Left hindlimb (tissue), 1 donor: ENCODE data around the gene PRIM1.
"Not testable (repeated sequence)": the region's sequence is repeated elsewhere in the genome, so short reads cannot be mapped to it uniquely, and the experiment has no call there.

Source experiments
- DNase-seq: peaks from one replicate; pipeline ENCODE4 v3.0.0-alpha.2; 2018

Gene PRIM1

GRCh38 chr12:56716458-56716857 is 35.7 kb downstream of the PRIM1 start:
- DNase-seq: no peak

- DNase-seq: no peak
Measured at GRCh38 chr12:56715798-56716197, 36.3 kb downstream of the PRIM1 start.

- DNase-seq: no peak
Measured at GRCh38 chr12:56714431-56714929, 37.6 kb downstream of the PRIM1 start.

GRCh38 chr12:56713345-56713744 is 38.8 kb downstream of the PRIM1 start:
- DNase-seq: no peak

- no peak for DNase-seq
Measured at GRCh38 chr12:56709759-56710376, 42.3 kb downstream of the PRIM1 start.

- not testable (repeated sequence) for DNase-seq
Measured at GRCh38 chr12:56704522-56704921, 47.6 kb downstream of the PRIM1 start.

DNA sequence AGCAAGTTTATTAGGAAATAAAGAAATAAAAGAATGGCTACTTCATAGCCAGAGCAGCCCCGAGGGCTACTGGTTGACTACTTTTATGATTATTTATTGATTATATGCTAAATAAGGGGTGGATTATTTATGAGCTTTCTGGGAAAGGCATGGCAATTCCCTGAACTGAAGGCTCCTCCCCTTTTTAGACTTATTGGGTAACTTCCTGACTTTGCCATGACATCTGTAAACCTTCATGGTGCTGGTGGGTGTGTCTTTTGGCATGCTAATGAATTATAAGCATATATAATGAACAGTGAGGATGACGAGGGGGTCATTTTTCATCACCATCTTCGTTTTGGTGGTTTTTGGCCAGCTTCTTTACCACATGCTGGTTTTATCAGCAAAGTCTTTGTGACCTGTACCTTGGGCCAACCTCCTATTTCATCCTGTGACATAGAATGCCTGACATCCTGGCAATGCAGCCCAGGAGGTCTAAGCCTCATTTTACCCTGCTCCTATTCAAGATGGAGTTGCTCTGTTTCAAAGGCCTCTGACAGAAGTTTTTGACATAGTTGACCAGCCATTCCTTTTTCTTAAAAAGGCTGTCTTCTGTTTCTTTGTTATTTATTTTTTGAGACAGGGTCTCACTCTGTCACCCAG is 53.0 kb downstream of the PRIM1 start:
- DNase-seq: no peak

GRCh38 chr12:56695327-56696101 is 56.6 kb downstream of the PRIM1 start:
- no peak for DNase-seq

DNA sequence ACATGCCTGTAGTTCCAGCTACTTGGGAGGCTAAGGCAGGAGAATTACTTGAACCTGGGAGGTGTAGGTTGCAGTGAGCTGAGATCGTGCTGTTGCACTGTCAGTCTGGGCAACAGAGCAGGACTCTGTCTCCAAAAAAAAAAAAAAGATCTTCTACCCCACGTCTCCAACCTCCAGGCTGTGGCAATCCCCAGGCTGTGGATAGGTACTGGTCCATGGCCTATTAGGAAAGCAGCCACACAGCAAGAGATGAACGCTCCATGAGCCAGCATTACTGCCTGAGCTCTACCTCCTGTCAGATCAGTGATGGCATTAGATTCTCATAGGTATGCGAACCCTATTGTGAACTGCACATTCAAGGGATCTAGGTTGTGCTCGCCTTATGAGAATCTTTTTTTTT is 58.0 kb downstream of the PRIM1 start:
- DNase-seq: no peak

- DNase-seq: no peak
Measured at GRCh38 chr12:56688846-56689109, 63.3 kb downstream of the PRIM1 start.

GRCh38 chr12:56688129-56688845 is 63.8 kb downstream of the PRIM1 start, which contains the start of gene PTGES3:
TSS of gene PTGES3 (minus strand) at chr12:56688284. CDS start at chr12:56687999, 285 bp downstream.
- peak; percentile 99 for DNase-seq

DNA sequence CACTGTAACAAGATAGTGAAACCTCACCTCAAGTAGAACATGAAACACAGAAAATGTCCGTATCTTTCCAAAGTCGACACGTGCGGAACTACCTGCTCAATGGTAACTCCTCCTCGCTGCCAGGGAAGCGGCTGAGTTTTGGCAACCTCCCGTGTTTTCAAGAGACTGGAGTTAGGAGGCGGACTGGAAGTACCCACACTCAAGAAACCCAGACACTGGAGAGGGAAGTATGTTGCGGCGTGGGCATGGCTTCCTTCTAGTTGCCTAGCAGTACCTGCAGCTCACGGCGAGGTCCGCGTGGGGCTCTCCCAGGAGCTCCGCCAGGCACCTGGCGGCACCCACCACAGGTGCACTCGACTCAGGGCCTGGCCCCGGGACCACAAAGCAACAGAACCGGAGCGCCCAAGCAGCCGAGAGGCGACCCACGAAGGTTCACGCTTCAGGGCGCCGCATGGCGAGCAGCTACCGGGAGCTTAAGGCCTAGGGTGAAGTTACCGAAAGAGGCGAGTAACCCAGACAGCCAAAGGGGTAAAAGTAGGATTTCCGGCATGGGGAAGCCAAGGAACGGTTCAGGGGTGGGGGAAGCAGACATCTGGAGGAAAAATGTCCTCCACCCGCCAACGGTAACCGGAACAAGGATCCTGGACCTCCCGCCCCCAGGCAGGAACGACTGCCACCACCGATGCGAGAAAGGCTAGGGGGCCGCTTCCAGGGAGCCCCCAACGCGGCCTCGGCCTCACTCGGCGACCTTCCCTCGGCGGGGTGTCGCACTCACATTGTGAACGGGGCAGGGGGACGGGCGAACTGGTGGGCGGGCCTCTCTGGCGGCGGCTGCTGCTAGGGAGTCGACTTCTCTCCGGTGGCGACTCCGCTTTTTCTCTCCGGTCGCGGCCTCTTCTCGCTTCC is 64.6 kb downstream of the PRIM1 start:
- DNase-seq: peak; percentile 56

DNA sequence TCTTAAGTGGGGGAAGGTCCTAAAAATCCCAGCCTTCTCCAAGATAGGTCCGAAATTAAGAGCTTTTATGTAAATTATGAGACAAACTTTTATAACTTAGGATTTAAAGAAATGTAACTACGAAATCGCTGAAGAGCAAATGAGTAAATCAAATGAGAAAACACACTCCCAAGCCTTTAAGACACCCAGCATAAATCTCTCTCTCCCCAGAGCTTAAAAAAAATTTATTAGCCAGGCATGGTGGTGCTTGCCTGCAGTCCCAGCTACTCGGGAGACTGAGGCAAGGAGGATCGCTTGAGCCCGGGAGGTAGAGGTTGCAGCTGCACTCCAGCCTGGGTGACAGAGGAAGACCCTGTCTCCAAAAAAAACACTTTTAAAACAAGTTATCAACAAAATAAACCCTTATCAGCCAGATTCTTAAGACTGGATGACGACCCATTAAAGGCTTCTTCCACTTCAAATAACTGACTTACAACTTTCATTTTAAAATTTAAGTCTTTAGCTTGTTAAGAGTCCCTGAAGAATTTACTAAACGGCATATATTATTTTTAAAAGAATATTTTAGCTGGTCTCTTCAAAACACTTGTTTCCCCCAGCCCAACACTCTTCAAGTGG is 67.3 kb downstream of the PRIM1 start:
- DNase-seq: no peak

DNA sequence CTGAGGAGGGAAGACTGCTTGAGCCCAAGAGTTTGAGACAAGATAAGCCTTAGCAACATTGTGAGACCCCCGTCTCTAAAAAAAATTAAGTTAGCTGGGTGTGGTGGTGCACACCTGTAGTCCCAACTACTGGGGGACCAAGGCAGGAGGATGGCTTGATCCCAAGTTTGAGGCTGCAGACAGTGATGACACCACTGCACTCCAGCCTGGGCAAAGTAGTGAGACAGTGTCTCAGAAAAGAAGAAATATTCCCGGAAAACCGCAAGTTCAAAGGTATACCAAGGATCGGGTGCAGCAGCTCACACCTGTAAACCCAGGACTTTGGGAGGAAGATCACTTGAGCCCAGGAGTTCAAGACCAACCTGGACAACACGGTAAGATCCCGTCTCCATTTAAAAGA is 69.8 kb downstream of the PRIM1 start:
- DNase-seq: no peak
